Stimulated activated CD8-positive, alpha-beta memory T cell treated with anti-CD3 and anti-CD28 coated beads, Interleukin-7, amount 100 ng/mL, for 4 hours (primary cell): ENCODE measurements around the gene C1orf210.

ENCODE experiments used
- DNase-seq, 2 donors: peaks; one replicate each; pipeline ENCODE4 v3.0.0-alpha.2; 2020; ENCODE audit warnings: low read depth in 2 of 2

Gene C1orf210

GRCh38 chr1:43285269-43285990, at the start of gene C1orf210:
TSS of gene C1orf210 (minus strand) at chr1:43285581. CDS start at chr1:43283270, 2,311 bp downstream.
- no peak for DNase-seq

- no peak for DNase-seq
These were observed 49.2 kb upstream of the C1orf210 start for GRCh38 chr1:43334453-43335205.

GRCh38 chr1:43331688-43332087, 46.3 kb upstream of the C1orf210 start:
- no peak for DNase-seq

- DNase-seq = peak; percentile 9 to 19
These were observed 44.8 kb upstream of the C1orf210 start for GRCh38 chr1:43329995-43330751.

- no peak for DNase-seq
These were observed 42.3 kb upstream of the C1orf210 start for GRCh38 chr1:43327549-43328292.

GRCh38 chr1:43325381-43325780, 40.0 kb upstream of the C1orf210 start:
- DNase-seq = no peak

GRCh38 chr1:43324810-43325209, 39.4 kb upstream of the C1orf210 start:
- DNase-seq = no peak

- no peak for DNase-seq
These were observed 37.1 kb upstream of the C1orf210 start for GRCh38 chr1:43322506-43322905.

GRCh38 chr1:43321331-43321891, 36.0 kb upstream of the C1orf210 start:
- no peak for DNase-seq

GRCh38 chr1:43319766-43320165, 34.4 kb upstream of the C1orf210 start:
- no peak for DNase-seq

- no peak for DNase-seq
These were observed 33.9 kb upstream of the C1orf210 start for GRCh38 chr1:43319288-43319687.

GRCh38 chr1:43318831-43319230, 33.5 kb upstream of the C1orf210 start:
- no peak for DNase-seq

- DNase-seq = no peak
These were observed 32.6 kb upstream of the C1orf210 start for GRCh38 chr1:43317817-43318471.

GRCh38 chr1:43316738-43317520, 31.5 kb upstream of the C1orf210 start:
- no peak for DNase-seq

- no peak for DNase-seq
These were observed 30.8 kb upstream of the C1orf210 start for GRCh38 chr1:43315963-43316737.

- DNase-seq = no peak
These were observed 30.1 kb upstream of the C1orf210 start for GRCh38 chr1:43315481-43315880.

GRCh38 chr1:43314233-43314632, 28.9 kb upstream of the C1orf210 start:
- DNase-seq = no peak

GRCh38 chr1:43313771-43314170, 28.4 kb upstream of the C1orf210 start:
- no peak for DNase-seq
